C4-2B (cell line): ENCODE measurements around the gene RPS6KB2.
"Not testable (repeated sequence)": the region's sequence is repeated elsewhere in the genome, so short reads cannot be mapped to it uniquely, and the experiment has no call there.

ENCODE experiments used
- H3K27ac ChIP-seq: fragments of 450-650 bp; 2 replicates; pipeline ENCODE4 v1.5.1; 2017
- CTCF ChIP-seq: fragments of 450-650 bp; conservative IDR thresholded peaks from 2 replicates; pipeline ENCODE4 v1.5.1; 2017; ENCODE audit warnings: mild to moderate bottlenecking
- ZFX ChIP-seq: fragments of 450-650 bp; IDR thresholded peaks from 2 replicates; pipeline ENCODE4 v1.6.1; 2017

Gene RPS6KB2

GRCh38 chr11:67398661-67399563 lies 29.4 kb upstream of the RPS6KB2 start:
- H3K27ac ChIP-seq: no peak overlapping the region
- TF ChIP-seq ZFX (no peak), CTCF (no peak)

- TF ChIP-seq ZFX: no peak
- TF ChIP-seq CTCF: no peak
- peak overlapping the region; percentile 95 for H3K27ac ChIP-seq
Measured at GRCh38 chr11:67400251-67400941, 27.9 kb upstream of the RPS6KB2 start.

- peak overlapping the region; percentile 95 for H3K27ac ChIP-seq
- TF ChIP-seq ZFX (peak; percentile 36; the same call in 1 of the 2 replicates), CTCF (no peak)
Measured at GRCh38 chr11:67400942-67401494, 27.3 kb upstream of the RPS6KB2 start.

GRCh38 chr11:67401495-67402191 lies 26.7 kb upstream of the RPS6KB2 start, which contains the start of gene PPP1CA:
Gene PPP1CA (minus strand): TSS chr11:67401858. CDS start chr11:67401782, 76 bp downstream.
- 0 out of 2 replicates have a peak, but pooled peaks have one; percentile 17 for TF ChIP-seq ZFX
- TF ChIP-seq CTCF: peak; percentile 97

GRCh38 chr11:67402192-67402839 lies 26.0 kb upstream of the RPS6KB2 start:
- H3K27ac ChIP-seq: peak overlapping the region; percentile 95

More at GRCh38 chr11:67401495-67402191, 26.7 kb upstream of the RPS6KB2 start, which contains the start of gene PPP1CA:
- H3K27ac ChIP-seq: peak within 1 kb of the TSS; percentile 95

- H3K27ac ChIP-seq: not testable (repeated sequence)
Measured at GRCh38 chr11:67403085-67403484, 25.2 kb upstream of the RPS6KB2 start.

- TF ChIP-seq CTCF (no peak), ZFX (no peak)
- H3K27ac ChIP-seq: no peak overlapping the region
Measured at GRCh38 chr11:67404515-67405195, 23.6 kb upstream of the RPS6KB2 start.
